SK-N-SH (cell line): ENCODE data around the gene B3GALT6. TPM values are rescaled to one million over a fixed set of nuclear protein-coding genes. Genes with fewer than 3 reads are reported as not detected.
"Not testable (repeated sequence)": the region's sequence is repeated elsewhere in the genome, so short reads cannot be mapped to it uniquely, and the experiment has no call there.

Experiments
- CTCF ChIA-PET: fragments of 300-600, 350-600 bp; formaldehyde crosslinking; extraction: SDS; loops from one replicate; lab custom pipeline; 2021; lab: Yijun Ruan, JAX
- POLR2A ChIA-PET: fragments of 350-600 bp; sonication (Branson Sonifier 250); formaldehyde crosslinking; extraction: SDS; loops from one replicate; lab custom pipeline; 2020; ENCODE audit warnings: antibody characterized with exemption, inconsistent platforms; lab: Yijun Ruan, JAX
- DNase-seq: peaks from one replicate; pipeline ENCODE4 v3.0.0; 2012
- H2AFZ ChIP-seq: fragments of 200-600 bp; sonication (generic); 2 replicates; pipeline ENCODE4 v1.8.1; 2016; ENCODE audit warnings: antibody characterized with exemption, mild to moderate bottlenecking, low read depth
- H3F3A ChIP-seq: fragments of 200-600 bp; sonication (generic); replicated peaks from 2 replicates; pipeline ENCODE3; 2016; ENCODE audit warnings: antibody characterized with exemption, mild to moderate bottlenecking; ENCODE audit not compliant: insufficient read depth
- H3K27ac ChIP-seq, 2 experiments: fragments of 200-500 bp in 1 of 2; fragments of 200-600 bp in 1 of 2; sonication (Bioruptor generic) in 1 of 2; sonication (generic), shearing (Covaris generic) in 1 of 2; 2 replicates each; pipeline versions ENCODE4 v1.5.1 to v1.6.1; 2014 to 2016; ENCODE audit warnings: low read depth in 2 of 2, inconsistent platforms in 1 of 2, low read length in 1 of 2, mild to moderate bottlenecking in 1 of 2, mixed read lengths in 1 of 2
- H3K27me3 ChIP-seq: fragments of 200-600 bp; sonication (generic), shearing (Covaris generic); 2 replicates; pipeline ENCODE4 v1.6.1; 2016; ENCODE audit warnings: mixed run types; ENCODE audit not compliant: insufficient read depth
- H3K36me3 ChIP-seq, 2 experiments: fragments of 200-500 bp in 1 of 2; fragments of 200-600 bp in 1 of 2; sonication (Bioruptor generic) in 1 of 2; sonication (generic) in 1 of 2; replicated peaks in 1 of 2; 2 replicates each; pipeline versions ENCODE3 to v1.5.1; 2014 to 2016; ENCODE audit warnings: low read length in 1 of 2, mild to moderate bottlenecking in 1 of 2; ENCODE audit not compliant: insufficient read depth in 2 of 2, control insufficient read depth in 1 of 2
- H3K4me1 ChIP-seq, 2 experiments: fragments of 200-500 bp in 1 of 2; fragments of 200-600 bp in 1 of 2; sonication (Bioruptor generic) in 1 of 2; sonication (generic), shearing (Covaris generic) in 1 of 2; 2 replicates each; pipeline versions ENCODE4 v1.5.1 to v1.6.1; 2014 to 2016; ENCODE audit warnings: low read depth in 1 of 2, low read length in 1 of 2, mixed run types in 1 of 2; ENCODE audit not compliant: insufficient read depth in 2 of 2, control insufficient read depth in 1 of 2
- H3K4me2 ChIP-seq: fragments of 200-600 bp; sonication (generic), shearing (Covaris generic); 2 replicates; pipeline ENCODE4 v1.6.1; 2017; ENCODE audit warnings: mixed run types
- H3K4me3 ChIP-seq, 2 experiments: fragments of 200-500 bp in 1 of 2; fragments of 200-600 bp in 1 of 2; sonication (Bioruptor generic) in 1 of 2; sonication (generic), shearing (Covaris generic) in 1 of 2; 2 replicates each; pipeline versions ENCODE4 v1.5.1 to v1.8.1; 2014 to 2016; ENCODE audit warnings: low read depth in 2 of 2, inconsistent platforms in 1 of 2, low read length in 1 of 2, mild to moderate bottlenecking in 1 of 2, mixed read lengths in 1 of 2, moderate library complexity in 1 of 2
- H3K79me2 ChIP-seq: fragments of 200-600 bp; sonication (generic); 2 replicates; pipeline ENCODE4 v1.8.1; 2017; ENCODE audit warnings: mild to moderate bottlenecking; ENCODE audit not compliant: insufficient read depth
- H3K9ac ChIP-seq: fragments of 200-600 bp; sonication (generic); 2 replicates; pipeline ENCODE4 v1.6.1; 2017; ENCODE audit warnings: mixed run types
- H3K9me2 ChIP-seq: fragments of 200-600 bp; sonication (generic); 2 replicates; pipeline ENCODE4 v1.6.1; 2017; ENCODE audit warnings: mixed run types
- H3K9me3 ChIP-seq: fragments of 200-600 bp; sonication (generic); 2 replicates; pipeline ENCODE4 v1.6.1; 2017; ENCODE audit warnings: mixed run types, mild to moderate bottlenecking, moderate library complexity
- H4K20me1 ChIP-seq: fragments of 200-600 bp; sonication (generic); 2 replicates; pipeline ENCODE4 v1.6.1; 2017; ENCODE audit warnings: mild to moderate bottlenecking, mixed run types; ENCODE audit not compliant: insufficient read depth
- CTCF ChIP-seq: fragments of 200-600 bp; sonication (generic); IDR thresholded peaks from 2 replicates; pipeline ENCODE4 v1.6.1; 2017; ENCODE audit warnings: antibody characterized with exemption, mild to moderate bottlenecking, moderate library complexity
- REST ChIP-seq: IDR thresholded peaks from 2 replicates; pipeline ENCODE4 v1.6.1; 2012; ENCODE audit warnings: mild to moderate bottlenecking, low read depth, low read length, moderate library complexity
- TCF12 ChIP-seq: IDR thresholded peaks from 2 replicates; pipeline ENCODE4 v1.4.0; 2012
- YY1 ChIP-seq: IDR thresholded peaks from 2 replicates; pipeline ENCODE4 v1.4.0; 2012; ENCODE audit warnings: low read depth, mild to moderate bottlenecking
- WGBS: methylation state at CpG from one replicate; pipeline ENCODE4 v1.1.6; 2017; ENCODE audit warnings: low lambda C conversion rate; 5-methylcytosine and 5-hydroxymethylcytosine counted together
- polyA plus RNA-seq, 3 experiments: library from polyadenylated mRNA; depleted of rRNA; stranded (reverse); fragments of >200 nt; gene quantifications; 2 replicates each; pipeline ENCODE4 v1.2.3, GENCODE V29; 2012
- TF ChIP-seq, protein P1 (sequence below): IDR thresholded peaks from 2 replicates; pipeline ENCODE4 v1.4.0; 2012; ENCODE audit warnings: low read depth
- TF ChIP-seq, protein P2 (sequence below): IDR thresholded peaks from 2 replicates; pipeline ENCODE4 v1.4.0; 2012; ENCODE audit warnings: low read depth, borderline replicate concordance

B3GALT6 gene
- polyA plus RNA-seq, 1 of the 3 experiments (the other 2 are of a cell fraction), result 38.8 TPM

DNA sequence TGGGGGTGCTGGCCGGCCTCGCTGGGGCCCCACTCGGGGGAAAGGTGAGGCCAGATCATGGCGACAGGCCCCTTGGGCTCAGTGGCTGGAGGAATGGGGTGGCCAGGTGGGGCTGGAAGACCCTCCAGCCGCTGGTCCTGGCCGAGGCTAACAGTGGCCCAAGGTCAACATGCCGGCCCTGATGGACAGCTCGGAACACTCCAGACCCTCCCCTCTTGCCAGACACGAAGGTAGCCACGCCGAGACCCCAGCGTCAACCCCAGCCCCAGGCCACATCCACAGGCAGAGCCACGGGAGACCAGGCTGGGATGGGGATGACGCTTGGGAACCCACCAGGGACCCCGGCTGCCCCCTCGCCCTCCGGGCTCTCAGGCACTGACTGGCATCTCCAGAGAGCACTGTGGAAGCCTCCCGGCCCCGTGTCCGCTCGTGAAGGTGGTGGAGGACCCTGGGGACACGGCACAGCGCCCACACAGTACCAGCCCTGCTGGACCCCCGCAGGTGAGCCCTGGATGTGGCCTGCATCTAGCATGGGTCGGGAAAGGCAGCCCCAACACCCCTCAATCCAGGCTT, 15.4 kb downstream of the B3GALT6 start (continued):
- TF ChIP-seq REST, result no peak
- TF ChIP-seq YY1, result no peak
- no peak for TF ChIP-seq TCF12
- no peak for TF ChIP-seq CTCF

DNA sequence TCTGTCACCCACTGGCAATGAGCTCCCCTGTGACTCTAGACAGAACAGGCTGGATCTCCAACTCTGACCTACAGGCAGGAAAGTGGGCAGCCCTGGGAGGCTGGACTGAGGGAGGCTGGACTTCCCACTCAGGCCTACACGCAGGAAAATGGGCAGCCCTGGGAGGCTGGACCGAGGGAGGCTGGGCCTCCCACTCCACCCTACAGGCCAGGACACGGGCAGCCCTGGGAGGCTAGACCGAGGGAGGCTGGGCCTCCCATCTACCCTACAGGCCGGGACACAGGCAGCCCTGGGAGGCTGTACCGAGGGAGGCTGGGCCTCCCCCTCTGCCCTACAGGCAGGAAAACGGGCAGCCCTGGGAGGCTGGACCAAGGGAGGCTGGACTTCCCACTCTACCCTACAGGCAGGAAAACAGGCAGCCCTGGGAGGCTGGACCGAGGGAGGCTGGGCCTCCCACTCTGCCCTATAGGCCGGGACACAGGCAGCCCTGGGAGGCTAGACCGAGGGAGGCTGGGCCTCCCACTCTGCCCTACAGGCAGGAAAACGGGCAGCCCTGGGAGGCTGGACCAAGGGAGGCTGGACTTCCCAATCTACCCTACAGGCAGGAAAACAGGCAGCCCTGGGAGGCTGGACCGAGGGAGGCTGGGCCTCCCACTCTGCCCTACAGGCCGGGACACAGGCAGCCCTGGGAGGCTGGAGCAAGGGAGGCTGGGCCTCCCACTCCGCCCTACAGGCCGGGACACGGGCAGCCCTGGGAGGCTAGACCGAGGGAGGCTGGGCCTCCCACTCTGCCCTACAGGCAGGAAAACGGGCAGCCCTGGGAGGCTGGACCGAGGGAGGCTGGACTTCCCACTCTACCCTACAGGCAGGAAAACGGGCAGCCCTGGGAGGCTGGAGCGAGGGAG, 16.2 kb downstream of the B3GALT6 start:
- H3F3A ChIP-seq, H2AFZ ChIP-seq, H3K9me3 ChIP-seq, H3K4me3 ChIP-seq, H3K4me2 ChIP-seq, H3K79me2 ChIP-seq, H3K9me2 ChIP-seq, H3K36me3 ChIP-seq, H3K9ac ChIP-seq, H3K27ac ChIP-seq, H3K27me3 ChIP-seq, H4K20me1 ChIP-seq, POLR2A ChIA-PET, DNase-seq, H3K4me1 ChIP-seq: not testable (repeated sequence)
- WGBS, result 84% methylated on average over 5 of the region's 21 CpGs
- CTCF ChIA-PET, result interaction anchor here (1.4 to 3.3 kb wide), 2 partner anchors 36 to 126 kb away, joined by 3 to 19 read pairs; no protein-coding TSS in a partner anchor

DNA sequence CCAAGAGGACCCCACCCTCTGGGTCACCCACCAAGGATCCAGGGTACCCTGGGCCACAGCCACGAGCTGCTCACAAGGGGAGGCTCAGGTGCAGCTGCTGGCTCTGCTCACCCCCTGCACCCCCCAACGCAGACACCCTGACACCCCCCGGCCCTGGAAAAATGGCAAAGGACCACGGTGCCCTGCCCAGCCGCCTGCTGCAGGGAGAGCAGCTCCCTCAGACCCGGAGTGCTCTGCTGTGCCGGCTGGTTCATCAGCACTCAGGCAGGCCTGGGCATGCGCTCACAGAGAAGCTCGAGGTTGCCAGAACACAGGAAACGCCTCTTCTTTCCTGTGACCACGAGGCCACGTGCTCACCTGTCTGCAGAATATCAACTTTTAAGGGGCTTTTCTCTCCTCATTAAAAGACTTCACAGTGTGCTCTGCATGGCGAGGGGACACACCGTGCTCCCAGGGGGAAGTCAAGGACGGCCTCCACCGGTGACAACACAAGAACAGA, 18.8 kb downstream of the B3GALT6 start:
- Histone ChIP-seq H3K9me3 (no peaks in the 10 kb centered on the region), H3F3A (no peaks in the 10 kb centered on the region), H3K9ac (no peak overlapping the region), H3K27ac (peak overlapping the region in 1 of 2 experiments; percentile 6; a peak in 1 of 4 replicates), H3K4me2 (no peak overlapping the region), H2AFZ (no peak overlapping the region), H3K27me3 (no peaks in the 10 kb centered on the region), H4K20me1 (no peaks in the 10 kb centered on the region), H3K79me2 (no peaks in the 10 kb centered on the region), H3K4me1 (no peaks in the 10 kb centered on the region; a peak in 1 of 4 replicates), H3K36me3 (peaks cover 0 to 27% of the 10 kb centered on the region in 2 experiments), H3K9me2 (no peaks in the 10 kb centered on the region), H3K4me3 (no peak overlapping the region)
- WGBS, result 89% methylated on average over 11 of the region's 16 CpGs
- ChIA-PET POLR2A (interaction anchor here (0.6 to 1.4 kb wide), 2 partner anchors 12 to 62 kb away, joined by 3 read pairs; no protein-coding TSS in a partner anchor), CTCF (interaction anchor here (0.6 to 3.3 kb wide), 13 partner anchors 10 to 249 kb away, joined by 3 to 61 read pairs (median 4); no protein-coding TSS in a partner anchor)
- TF ChIP-seq, protein P1, sequence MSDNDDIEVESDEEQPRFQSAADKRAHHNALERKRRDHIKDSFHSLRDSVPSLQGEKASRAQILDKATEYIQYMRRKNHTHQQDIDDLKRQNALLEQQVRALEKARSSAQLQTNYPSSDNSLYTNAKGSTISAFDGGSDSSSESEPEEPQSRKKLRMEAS, result 0 out of 2 replicates have a peak, but pooled peaks have one; percentile 37
- TF ChIP-seq, protein P2, sequence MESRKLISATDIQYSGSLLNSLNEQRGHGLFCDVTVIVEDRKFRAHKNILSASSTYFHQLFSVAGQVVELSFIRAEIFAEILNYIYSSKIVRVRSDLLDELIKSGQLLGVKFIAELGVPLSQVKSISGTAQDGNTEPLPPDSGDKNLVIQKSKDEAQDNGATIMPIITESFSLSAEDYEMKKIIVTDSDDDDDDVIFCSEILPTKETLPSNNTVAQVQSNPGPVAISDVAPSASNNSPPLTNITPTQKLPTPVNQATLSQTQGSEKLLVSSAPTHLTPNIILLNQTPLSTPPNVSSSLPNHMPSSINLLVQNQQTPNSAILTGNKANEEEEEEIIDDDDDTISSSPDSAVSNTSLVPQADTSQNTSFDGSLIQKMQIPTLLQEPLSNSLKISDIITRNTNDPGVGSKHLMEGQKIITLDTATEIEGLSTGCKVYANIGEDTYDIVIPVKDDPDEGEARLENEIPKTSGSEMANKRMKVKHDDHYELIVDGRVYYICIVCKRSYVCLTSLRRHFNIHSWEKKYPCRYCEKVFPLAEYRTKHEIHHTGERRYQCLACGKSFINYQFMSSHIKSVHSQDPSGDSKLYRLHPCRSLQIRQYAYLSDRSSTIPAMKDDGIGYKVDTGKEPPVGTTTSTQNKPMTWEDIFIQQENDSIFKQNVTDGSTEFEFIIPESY, result no peak
- no peak for DNase-seq
